Karpas-422 (cell line): ENCODE measurements around the gene GALNT13. TPM values are rescaled to one million over a fixed set of nuclear protein-coding genes. Genes with fewer than 3 reads are reported as not detected.

Source experiments
- DNase-seq: peaks from one replicate; pipeline ENCODE4 v3.0.0-alpha.2; 2015
- H2AFZ ChIP-seq: fragments of 200-600 bp; sonication (generic); 2 replicates; pipeline ENCODE4 v1.6.1; 2014; ENCODE audit warnings: antibody characterized with exemption, low read length, mixed read lengths
- H3K27ac ChIP-seq: fragments of 200-600 bp; sonication (generic); 2 replicates; pipeline ENCODE4 v1.5.1; 2014; ENCODE audit warnings: mild to moderate bottlenecking, low read length, moderate library complexity
- H3K27me3 ChIP-seq: fragments of 200-600 bp; sonication (generic); 2 replicates; pipeline ENCODE4 v1.6.1; 2014; ENCODE audit warnings: low read length, mixed read lengths
- H3K36me3 ChIP-seq: fragments of 200-600 bp; sonication (generic); 2 replicates; pipeline ENCODE4 v1.6.1; 2014; ENCODE audit warnings: low read length, mixed read lengths; ENCODE audit not compliant: insufficient read depth
- H3K4me1 ChIP-seq: fragments of 200-600 bp; sonication (generic); 2 replicates; pipeline ENCODE4 v1.6.1; 2014; ENCODE audit warnings: mild to moderate bottlenecking, low read length, mixed read lengths
- H3K4me2 ChIP-seq: fragments of 200-600 bp; sonication (generic); 2 replicates; pipeline ENCODE4 v1.6.1; 2014; ENCODE audit warnings: low read length, low read depth, mild to moderate bottlenecking; ENCODE audit not compliant: poor library complexity, severe bottlenecking
- H3K4me3 ChIP-seq: fragments of 200-600 bp; sonication (generic); 2 replicates; pipeline ENCODE4 v1.5.1; 2014; ENCODE audit warnings: mild to moderate bottlenecking, antibody characterized with exemption, low read length, mixed read lengths
- H3K79me2 ChIP-seq: fragments of 200-600 bp; sonication (generic); 2 replicates; pipeline ENCODE4 v1.6.1; 2014; ENCODE audit warnings: mild to moderate bottlenecking, low read length, mixed read lengths
- H3K9ac ChIP-seq: fragments of 200-600 bp; sonication (generic); 2 replicates; pipeline ENCODE4 v1.6.0; 2014; ENCODE audit warnings: low read length
- H3K9me2 ChIP-seq: fragments of 200-600 bp; sonication (generic), shearing (Covaris generic); replicated peaks from 2 replicates; pipeline ENCODE4 v1.6.0; 2014; ENCODE audit warnings: mild to moderate bottlenecking, low read length, moderate library complexity; ENCODE audit not compliant: insufficient read depth
- H3K9me3 ChIP-seq: fragments of 300-700, 200-600 bp; sonication (generic); 2 replicates; pipeline ENCODE4 v1.6.1; 2014; ENCODE audit warnings: low read length, mixed read lengths
- H4K20me1 ChIP-seq: fragments of 200-600 bp; sonication (generic); 2 replicates; pipeline ENCODE4 v1.6.1; 2014; ENCODE audit warnings: mild to moderate bottlenecking, antibody characterized with exemption, low read length, low read depth; ENCODE audit not compliant: insufficient read depth
- total RNA-seq: library from RNA; depleted of rRNA; stranded (reverse); fragments of >200 nt; shearing (Covaris generic); gene quantifications from 2 replicates; pipeline ENCODE4 v1.2.3, GENCODE V29; 2014; ENCODE audit warnings: low replicate concordance

The GALNT13 gene
- total RNA-seq, 1 experiment from 2014 or later: not detected

DNA sequence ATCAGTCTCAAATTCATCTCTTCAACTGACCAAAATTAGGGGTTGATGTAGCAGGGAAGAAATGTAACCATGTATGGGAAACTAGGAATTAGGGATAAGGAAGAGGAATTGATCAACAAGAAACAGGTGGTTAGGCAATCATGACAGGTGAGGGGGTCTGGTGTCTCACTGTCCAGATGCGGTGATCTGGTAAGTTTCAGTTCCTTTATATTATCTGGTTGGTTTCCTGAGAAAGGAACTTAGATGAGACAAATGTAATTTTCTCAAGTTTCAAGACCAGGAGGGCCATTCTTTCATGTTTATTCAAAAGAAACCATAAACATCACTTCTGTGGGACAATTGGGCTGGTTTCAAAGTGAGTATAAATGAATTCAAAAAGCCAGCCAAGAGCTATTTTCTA, 520.5 kb downstream of the GALNT13 start:
- no peak overlapping the region for H3K27ac ChIP-seq

DNA sequence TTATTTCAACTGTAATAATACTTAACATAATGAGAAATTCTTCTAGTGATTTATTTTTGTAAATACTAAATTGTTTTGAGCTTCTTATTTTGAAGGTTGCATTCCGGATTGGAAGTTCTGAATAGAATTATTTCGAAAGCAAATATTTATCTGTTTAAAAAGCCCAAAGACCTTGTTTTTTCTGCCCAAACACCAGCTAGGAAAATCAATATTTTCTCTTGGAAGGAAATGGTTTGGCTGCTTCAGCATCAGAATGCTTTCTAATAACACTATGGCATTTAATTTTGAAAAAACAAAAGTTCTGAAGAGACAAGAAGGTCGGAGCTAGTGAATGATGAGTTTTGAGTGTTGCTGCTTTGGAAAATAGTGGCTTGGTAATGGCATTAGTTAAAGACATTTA, 522.9 kb downstream of the GALNT13 start:
- no peak for DNase-seq
- H3K27ac ChIP-seq: no peak overlapping the region
- no peaks in the 10 kb centered on the region for H3K36me3 ChIP-seq
- no peaks in the 10 kb centered on the region; the same call in 1 of the 2 replicates for H3K9me2 ChIP-seq
- H3K79me2 ChIP-seq: no peaks in the 10 kb centered on the region
- no peaks in the 10 kb centered on the region for H3K27me3 ChIP-seq
- H4K20me1 ChIP-seq: no peaks in the 10 kb centered on the region
- H2AFZ ChIP-seq: no peak overlapping the region
- H3K9me3 ChIP-seq: peaks cover 13% of the 10 kb centered on the region
- no peaks in the 10 kb centered on the region for H3K4me1 ChIP-seq
- H3K4me2 ChIP-seq: no peak overlapping the region
- no peak overlapping the region for H3K9ac ChIP-seq
- no peak overlapping the region for H3K4me3 ChIP-seq

More for the DNA sequence above, 520.5 kb downstream of the GALNT13 start:
- Histone ChIP-seq H3K9me2 (no peaks in the 10 kb centered on the region; the same call in 1 of the 2 replicates), H3K4me1 (no peaks in the 10 kb centered on the region), H3K79me2 (no peaks in the 10 kb centered on the region), H3K27me3 (no peaks in the 10 kb centered on the region), H3K36me3 (no peaks in the 10 kb centered on the region), H4K20me1 (no peaks in the 10 kb centered on the region), H3K9me3 (peaks cover 15% of the 10 kb centered on the region), H3K9ac (no peak overlapping the region), H3K4me2 (no peak overlapping the region), H2AFZ (no peak overlapping the region), H3K4me3 (no peak overlapping the region)
- no peak for DNase-seq

DNA sequence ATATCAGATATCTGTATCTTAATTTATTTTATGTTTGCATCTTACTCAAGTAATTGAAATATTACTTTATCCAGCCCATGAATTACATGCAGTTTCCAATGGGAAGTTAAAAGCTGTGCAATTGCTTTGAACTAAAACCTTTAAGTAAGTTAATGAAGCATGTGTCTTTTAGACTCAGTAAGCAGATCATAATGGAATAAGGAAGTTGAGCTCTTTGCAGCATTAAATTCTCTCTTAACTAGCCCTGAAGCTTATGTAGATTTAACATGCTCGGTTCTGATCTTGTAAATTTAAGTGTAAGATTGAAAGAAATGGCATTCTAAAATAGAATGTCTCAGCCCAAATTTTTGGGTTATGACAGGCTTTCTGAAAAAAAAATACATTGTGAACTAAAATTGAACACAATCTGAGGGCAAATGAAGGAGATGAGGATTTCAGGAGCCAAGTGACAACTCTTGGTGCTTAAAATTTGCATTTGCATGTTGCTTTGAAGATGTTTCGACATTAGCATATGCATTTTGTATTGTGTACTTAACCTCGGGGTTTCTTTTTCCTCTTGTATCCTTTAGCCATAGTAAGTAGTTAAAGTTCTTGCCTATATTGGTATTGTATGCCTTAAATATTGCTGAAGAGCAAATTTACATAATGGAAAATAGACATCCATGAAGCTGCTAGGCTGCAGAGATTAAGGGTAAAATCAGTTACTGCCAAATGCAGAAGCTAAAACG, 529.0 kb downstream of the GALNT13 start:
- no peaks in the 10 kb centered on the region for H3K9me2 ChIP-seq
- H3K4me2 ChIP-seq: no peak overlapping the region

DNA sequence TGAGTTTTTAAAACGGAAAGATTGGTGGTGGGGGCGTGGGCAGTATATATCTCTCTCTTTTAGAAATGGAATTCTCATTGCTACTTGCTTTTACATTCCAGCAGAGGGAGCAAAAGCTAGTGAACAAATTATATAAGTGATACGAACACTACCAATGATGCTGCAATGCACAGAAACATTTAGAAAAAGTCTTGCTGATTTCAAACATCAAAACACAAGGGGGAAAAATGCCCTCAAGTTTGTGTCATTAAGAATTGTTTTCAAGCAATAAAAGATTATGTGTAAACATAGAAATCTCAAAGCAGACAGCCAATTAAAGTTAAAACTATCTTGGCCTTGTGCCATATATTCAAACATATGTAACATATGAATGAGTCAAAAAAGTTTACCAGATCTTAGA, 530.5 kb downstream of the GALNT13 start:
- Histone ChIP-seq H3K36me3 (no peaks in the 10 kb centered on the region), H3K4me2 (no peak overlapping the region), H4K20me1 (no peaks in the 10 kb centered on the region), H3K27ac (no peak overlapping the region), H3K27me3 (no peaks in the 10 kb centered on the region), H3K9ac (no peak overlapping the region), H3K4me3 (no peak overlapping the region), H2AFZ (no peak overlapping the region), H3K79me2 (no peaks in the 10 kb centered on the region), H3K4me1 (no peaks in the 10 kb centered on the region), H3K9me2 (no peaks in the 10 kb centered on the region), H3K9me3 (no peaks in the 10 kb centered on the region)
- DNase-seq: peak; percentile 62

More for the DNA sequence above, 529.0 kb downstream of the GALNT13 start:
- no peak overlapping the region for H3K4me3 ChIP-seq
- H3K27ac ChIP-seq: no peak overlapping the region
- no peak overlapping the region for H3K9ac ChIP-seq
- H3K9me3 ChIP-seq: peaks cover 4% of the 10 kb centered on the region; the same call in 1 of the 2 replicates
- H4K20me1 ChIP-seq: no peaks in the 10 kb centered on the region
- DNase-seq: no peak
- H3K4me1 ChIP-seq: no peaks in the 10 kb centered on the region
- H3K27me3 ChIP-seq: no peaks in the 10 kb centered on the region
- H3K79me2 ChIP-seq: no peaks in the 10 kb centered on the region
- no peak overlapping the region for H2AFZ ChIP-seq
- no peaks in the 10 kb centered on the region for H3K36me3 ChIP-seq

DNA sequence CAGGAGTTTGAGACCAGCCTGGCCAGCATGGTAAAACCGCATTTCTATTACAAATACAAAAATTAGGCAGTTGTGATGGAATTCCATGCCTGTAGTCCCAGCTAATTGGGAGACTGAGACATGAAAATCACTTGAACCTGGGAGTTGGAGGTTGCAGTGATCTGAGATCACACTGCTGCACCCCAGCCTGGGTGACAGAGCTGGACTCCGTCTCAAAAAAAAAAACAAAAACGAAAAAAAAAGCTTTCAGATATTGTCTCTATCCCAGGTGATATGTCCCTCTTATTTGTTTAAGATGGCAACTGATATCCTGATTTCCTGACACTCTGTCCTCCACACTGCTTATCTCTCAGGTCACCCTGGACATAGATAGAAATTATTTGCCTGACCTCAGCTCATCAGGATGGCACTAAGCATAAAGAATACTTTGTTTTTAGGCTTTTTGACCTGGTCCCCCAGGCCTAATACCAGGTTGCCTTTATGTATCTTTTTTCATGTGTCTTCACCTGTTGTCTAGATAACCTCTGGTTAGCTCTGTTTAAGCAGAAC, 531.6 kb downstream of the GALNT13 start:
- Histone ChIP-seq H2AFZ (no peak overlapping the region), H3K4me2 (no peak overlapping the region)

DNA sequence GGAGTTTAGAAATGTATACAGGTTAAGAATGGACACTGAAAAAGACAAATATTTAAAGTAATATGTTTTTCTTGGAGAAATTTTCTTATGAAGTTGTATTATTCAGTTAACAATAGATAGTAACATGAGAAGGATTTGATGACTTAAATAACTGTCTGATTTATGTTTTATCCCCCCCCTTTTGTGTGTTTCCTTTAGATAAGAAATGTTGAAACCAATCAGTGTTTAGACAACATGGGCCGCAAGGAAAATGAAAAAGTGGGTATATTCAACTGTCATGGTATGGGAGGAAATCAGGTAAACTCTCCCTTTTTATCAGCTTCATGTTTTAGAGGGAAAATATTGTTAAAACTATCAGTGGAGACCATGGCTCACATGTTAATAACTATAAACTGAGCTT, 537.1 kb downstream of the GALNT13 start:
- Histone ChIP-seq H3K27me3 (no peaks in the 10 kb centered on the region), H2AFZ (no peak overlapping the region), H3K79me2 (no peaks in the 10 kb centered on the region), H3K36me3 (no peaks in the 10 kb centered on the region), H3K9me3 (no peaks in the 10 kb centered on the region), H3K9ac (no peak overlapping the region), H3K9me2 (no peaks in the 10 kb centered on the region), H3K4me3 (no peak overlapping the region), H3K4me2 (no peak overlapping the region), H4K20me1 (no peaks in the 10 kb centered on the region), H3K4me1 (no peaks in the 10 kb centered on the region), H3K27ac (no peak overlapping the region)
- DNase-seq: no peak

More for the DNA sequence above, 531.6 kb downstream of the GALNT13 start:
- H3K27me3 ChIP-seq: no peaks in the 10 kb centered on the region
- no peak overlapping the region for H3K4me3 ChIP-seq
- no peaks in the 10 kb centered on the region for H3K36me3 ChIP-seq
- no peak overlapping the region for H3K9ac ChIP-seq
- H3K79me2 ChIP-seq: no peaks in the 10 kb centered on the region
- no peaks in the 10 kb centered on the region for H3K9me3 ChIP-seq
- H4K20me1 ChIP-seq: no peaks in the 10 kb centered on the region
- no peaks in the 10 kb centered on the region for H3K4me1 ChIP-seq
- no peaks in the 10 kb centered on the region for H3K9me2 ChIP-seq
- no peak for DNase-seq
- no peak overlapping the region for H3K27ac ChIP-seq

DNA sequence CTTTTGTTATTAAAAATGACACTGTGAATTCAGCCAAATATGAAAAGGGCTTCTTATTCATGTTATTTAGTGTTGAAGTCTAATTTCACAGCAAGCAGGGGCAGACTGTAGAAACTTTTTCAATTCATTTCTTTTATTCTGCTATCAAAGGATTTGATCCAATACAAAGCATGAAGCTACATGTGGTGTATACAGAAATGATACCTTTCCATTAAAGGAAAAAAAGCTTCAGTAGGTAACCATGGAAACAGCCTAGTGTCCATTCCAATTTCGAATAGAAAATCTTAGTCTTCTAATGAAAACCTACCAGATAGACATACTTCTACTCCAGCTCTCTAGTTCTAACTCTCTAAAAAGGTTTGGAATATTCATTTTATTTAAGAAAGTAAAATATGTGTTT, 550.5 kb downstream of the GALNT13 start:
- Histone ChIP-seq H3K79me2 (no peaks in the 10 kb centered on the region), H3K4me1 (no peaks in the 10 kb centered on the region), H3K9me3 (no peaks in the 10 kb centered on the region; the same call in 1 of the 2 replicates), H3K9me2 (no peaks in the 10 kb centered on the region), H3K9ac (no peak overlapping the region), H3K27me3 (no peaks in the 10 kb centered on the region), H3K4me3 (no peak overlapping the region), H3K4me2 (no peak overlapping the region), H2AFZ (no peak overlapping the region), H3K27ac (no peak overlapping the region), H4K20me1 (no peaks in the 10 kb centered on the region), H3K36me3 (no peaks in the 10 kb centered on the region)
- DNase-seq: no peak

DNA sequence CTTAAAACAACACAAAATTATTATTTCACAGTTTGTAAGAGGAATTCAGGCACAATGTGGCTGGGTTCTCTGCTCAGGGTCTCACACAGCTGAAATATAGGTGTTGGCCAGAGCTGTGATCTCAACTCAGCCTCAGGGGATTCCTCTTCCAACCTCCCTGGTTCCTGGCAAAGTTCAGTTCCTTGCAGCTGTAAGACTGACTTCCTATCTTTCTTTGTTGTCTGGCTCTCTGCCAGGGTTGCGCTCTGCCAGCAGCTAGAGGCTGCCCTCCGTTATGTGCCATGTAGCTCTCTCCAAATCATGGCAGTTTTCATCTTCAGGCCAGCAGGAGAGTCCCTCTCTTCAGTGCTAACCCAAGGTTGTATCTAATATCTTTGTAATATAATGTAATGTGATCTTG, 554.3 kb downstream of the GALNT13 start:
- no peak overlapping the region for H3K4me3 ChIP-seq
- H3K9me3 ChIP-seq: no peaks in the 10 kb centered on the region
- H3K79me2 ChIP-seq: no peaks in the 10 kb centered on the region
- no peak for DNase-seq
- no peaks in the 10 kb centered on the region for H3K4me1 ChIP-seq
- H3K27ac ChIP-seq: no peak overlapping the region
- no peak overlapping the region for H2AFZ ChIP-seq
- H3K9ac ChIP-seq: no peak overlapping the region
- no peak overlapping the region for H3K4me2 ChIP-seq
- no peaks in the 10 kb centered on the region for H3K36me3 ChIP-seq
- H4K20me1 ChIP-seq: no peaks in the 10 kb centered on the region
- no peaks in the 10 kb centered on the region for H3K27me3 ChIP-seq
- H3K9me2 ChIP-seq: no peaks in the 10 kb centered on the region
